ENCODE data around the gene HGD. TPM values are rescaled to one million over a fixed set of nuclear protein-coding genes. Genes with fewer than 3 reads are reported as not detected.

The HGD gene
- total RNA-seq, 2 experiments from 2014 or later, result 2.0 to 2.9 TPM

GRCh38 chr3:120688121-120688520 is 6.1 kb upstream of the HGD start:
- H3K36me3 Mint-ChIP-seq (ENCODE audit: low read depth), result peaks cover 28% of the 10 kb centered on the region
- DNase-seq (no peak), ATAC-seq (ENCODE audit: poor library complexity) (no peak)
- H3K27me3 ChIP-seq (ENCODE audit: control insufficient read depth in 1 of 2, insufficient read depth in 2 of 2, low read length in 2 of 2), result no peaks in the 10 kb centered on the region
- no peaks in the 10 kb centered on the region for H3K4me1 ChIP-seq (ENCODE audit: insufficient read depth, low read length)
- ChIA-PET CTCF (no interaction called here), POLR2A (no interaction called here)
- H3K4me3 Mint-ChIP-seq, result no peak overlapping the region
- H3K4me1 Mint-ChIP-seq (ENCODE audit: low read depth), result no peaks in the 10 kb centered on the region
- no peak overlapping the region for H3K4me3 ChIP-seq (ENCODE audit: low read length)
- H3K9me3 Mint-ChIP-seq, result no peaks in the 10 kb centered on the region
- H3K27ac Mint-ChIP-seq, result no peak overlapping the region
- H3K36me3 ChIP-seq (ENCODE audit: insufficient read depth, low read length), result peaks cover 27% of the 10 kb centered on the region
- intact Hi-C loops (cut with DNase I, micrococcal nuclease), result no loop called here
- no peaks in the 10 kb centered on the region for H3K9me3 ChIP-seq (ENCODE audit: control insufficient read depth in 1 of 2, insufficient read depth in 1 of 2, low read length in 2 of 2)
- H3K27me3 Mint-ChIP-seq, result no peaks in the 10 kb centered on the region
- H3K27ac ChIP-seq (ENCODE audit: low read depth in 1 of 2, low read length in 2 of 2), result no peak overlapping the region
- no peak for TF ChIP-seq CTCF (IDR thresholded peaks at IDR 0.05)

- Histone ChIP-seq H3K4me3 (ENCODE audit: low read length) (no peak overlapping the region), H3K27me3 (ENCODE audit: control insufficient read depth in 1 of 2, insufficient read depth in 2 of 2, low read length in 2 of 2) (no peaks in the 10 kb centered on the region), H3K36me3 (ENCODE audit: insufficient read depth, low read length) (peaks cover 18% of the 10 kb centered on the region), H3K4me1 (ENCODE audit: insufficient read depth, low read length) (no peaks in the 10 kb centered on the region), H3K27ac (ENCODE audit: low read depth in 1 of 2, low read length in 2 of 2) (no peak overlapping the region), H3K9me3 (ENCODE audit: control insufficient read depth in 1 of 2, insufficient read depth in 1 of 2, low read length in 2 of 2) (no peaks in the 10 kb centered on the region)
- H3K9me3 Mint-ChIP-seq, result no peaks in the 10 kb centered on the region
- no peak overlapping the region for H3K27ac Mint-ChIP-seq
- ATAC-seq (ENCODE audit: poor library complexity), result no peak
- no peak overlapping the region for H3K4me3 Mint-ChIP-seq
- no peak for TF ChIP-seq CTCF (IDR thresholded peaks at IDR 0.05)
- no peaks in the 10 kb centered on the region for H3K4me1 Mint-ChIP-seq (ENCODE audit: low read depth)
- intact Hi-C loops (cut with DNase I, micrococcal nuclease), result no loop called here
- H3K36me3 Mint-ChIP-seq (ENCODE audit: low read depth), result peaks cover 21% of the 10 kb centered on the region
- no peak for DNase-seq
- ChIA-PET CTCF (no interaction called here), POLR2A (no interaction called here)
- no peaks in the 10 kb centered on the region for H3K27me3 Mint-ChIP-seq
Measured at GRCh38 chr3:120685411-120685810, 3.4 kb upstream of the HGD start.

- DNase-seq (no peak), ATAC-seq (ENCODE audit: poor library complexity) (no peak)
- CTCF ChIA-PET, result no interaction called here
- H3K4me3 Mint-ChIP-seq, result no peak overlapping the region
- intact Hi-C loops (cut with DNase I, micrococcal nuclease), result no loop called here
- Histone ChIP-seq H3K27me3 (ENCODE audit: control insufficient read depth in 1 of 2, insufficient read depth in 2 of 2, low read length in 2 of 2) (no peaks in the 10 kb centered on the region), H3K9me3 (ENCODE audit: control insufficient read depth in 1 of 2, insufficient read depth in 1 of 2, low read length in 2 of 2) (no peaks in the 10 kb centered on the region), H3K36me3 (ENCODE audit: insufficient read depth, low read length) (peaks cover 17% of the 10 kb centered on the region), H3K4me3 (ENCODE audit: low read length) (no peak overlapping the region), H3K4me1 (ENCODE audit: insufficient read depth, low read length) (no peaks in the 10 kb centered on the region), H3K27ac (ENCODE audit: low read depth in 1 of 2, low read length in 2 of 2) (no peak overlapping the region)
- POLR2A ChIA-PET, result no interaction called here
- H3K4me1 Mint-ChIP-seq (ENCODE audit: low read depth), result no peaks in the 10 kb centered on the region
- no peaks in the 10 kb centered on the region for H3K27me3 Mint-ChIP-seq
- no peaks in the 10 kb centered on the region for H3K9me3 Mint-ChIP-seq
- TF ChIP-seq CTCF (IDR thresholded peaks at IDR 0.05), result no peak
- peaks cover 17% of the 10 kb centered on the region for H3K36me3 Mint-ChIP-seq (ENCODE audit: low read depth)
- no peak overlapping the region for H3K27ac Mint-ChIP-seq
Measured at GRCh38 chr3:120684896-120685295, 2.9 kb upstream of the HGD start.
